ELF-1 (cell line): ENCODE results near the gene ALG10B.

Experiments used
- DNase-seq: peaks from one replicate; pipeline ENCODE4 v3.0.0-alpha.2; 2016; ENCODE audit warnings: low read depth, low spot score

Gene ALG10B

GRCh38 chr12:38374751-38375150 is 58.2 kb downstream of the ALG10B start:
- no peak for DNase-seq
